Ovary (tissue), 3 donors: ENCODE results near the gene PDSS2.

Source experiments
- EP300 ChIP-seq: sonication (generic); formaldehyde crosslinking; IDR thresholded peaks from one replicate; pipeline ENCODE4 v1.6.1; 2017; ENCODE audit warnings: antibody characterized with exemption
- POLR2A ChIP-seq: fragments of 450-650 bp; IDR thresholded peaks from one replicate; pipeline ENCODE4 v1.6.1; 2017; ENCODE audit warnings: antibody characterized with exemption, mild to moderate bottlenecking, moderate library complexity
- TF ChIP-seq, protein P1 (sequence below), 3 donors: fragments of 450-650 bp in 2 of 3; fragments of 200-600 bp in 1 of 3; IDR thresholded peaks; one replicate each; pipeline versions ENCODE4 v1.5.1 to v1.8.0; 2016 to 2022; ENCODE audit warnings: antibody characterized with exemption in 3 of 3, mild to moderate bottlenecking in 1 of 3
- donor health status: DM: no; HTN: no; CAD: no.

DNA sequence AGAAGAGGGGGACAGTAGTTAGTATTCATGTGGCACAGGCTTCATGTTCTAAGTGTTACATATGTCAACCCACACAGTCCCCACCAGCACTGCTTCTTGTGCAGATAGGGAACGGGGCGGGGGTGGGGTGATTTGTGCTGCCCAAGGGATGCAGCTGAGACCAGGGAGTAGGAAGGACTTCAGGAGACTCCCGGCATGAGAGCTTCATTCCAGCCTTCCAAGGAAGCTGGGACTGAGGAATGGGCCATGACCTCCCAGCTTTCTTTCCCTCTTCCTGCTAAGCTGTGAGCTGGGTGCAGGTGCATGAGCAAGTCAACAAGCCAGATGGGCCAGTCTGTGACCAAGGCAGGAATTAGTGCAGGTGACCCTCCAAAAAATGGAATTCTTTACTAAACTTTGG is 353.2 kb downstream of the PDSS2 start:
- TF ChIP-seq, protein P1, sequence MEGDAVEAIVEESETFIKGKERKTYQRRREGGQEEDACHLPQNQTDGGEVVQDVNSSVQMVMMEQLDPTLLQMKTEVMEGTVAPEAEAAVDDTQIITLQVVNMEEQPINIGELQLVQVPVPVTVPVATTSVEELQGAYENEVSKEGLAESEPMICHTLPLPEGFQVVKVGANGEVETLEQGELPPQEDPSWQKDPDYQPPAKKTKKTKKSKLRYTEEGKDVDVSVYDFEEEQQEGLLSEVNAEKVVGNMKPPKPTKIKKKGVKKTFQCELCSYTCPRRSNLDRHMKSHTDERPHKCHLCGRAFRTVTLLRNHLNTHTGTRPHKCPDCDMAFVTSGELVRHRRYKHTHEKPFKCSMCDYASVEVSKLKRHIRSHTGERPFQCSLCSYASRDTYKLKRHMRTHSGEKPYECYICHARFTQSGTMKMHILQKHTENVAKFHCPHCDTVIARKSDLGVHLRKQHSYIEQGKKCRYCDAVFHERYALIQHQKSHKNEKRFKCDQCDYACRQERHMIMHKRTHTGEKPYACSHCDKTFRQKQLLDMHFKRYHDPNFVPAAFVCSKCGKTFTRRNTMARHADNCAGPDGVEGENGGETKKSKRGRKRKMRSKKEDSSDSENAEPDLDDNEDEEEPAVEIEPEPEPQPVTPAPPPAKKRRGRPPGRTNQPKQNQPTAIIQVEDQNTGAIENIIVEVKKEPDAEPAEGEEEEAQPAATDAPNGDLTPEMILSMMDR (IDR thresholded peaks at IDR 0.05) = no peak
- TF ChIP-seq POLR2A (no peak), EP300 (no peak)
